HEK293 (cell line): ENCODE results near the gene CDC37L1.

ENCODE experiments used
- CTCF ChIA-PET: fragments of 350-600 bp; formaldehyde crosslinking; extraction: SDS; loops from one replicate; lab custom pipeline; 2021; ENCODE audit warnings: antibody characterized with exemption; lab: Yijun Ruan, JAX
- POLR2A ChIA-PET: fragments of 300-600 bp; formaldehyde crosslinking; extraction: SDS; loops from one replicate; lab custom pipeline; 2020; ENCODE audit warnings: antibody characterized with exemption, inconsistent platforms; lab: Yijun Ruan, JAX
- H3K27ac ChIP-seq: fragments of 200-500 bp; sonication (Bioruptor generic); 2 replicates; pipeline ENCODE4 v1.5.1; 2014; ENCODE audit warnings: low read depth, low read length, control low read depth, inconsistent platforms; ENCODE audit errors: extremely low read depth
- H3K36me3 ChIP-seq, 2 experiments: fragments of 200-500 bp in 1 of 2; sonication (Bioruptor generic) in 1 of 2; 1 replicate in 1 of 2; 2 replicates in 1 of 2; pipeline ENCODE4 v1.5.1; 2014 to 2017; ENCODE audit warnings: inconsistent platforms in 2 of 2, low read length in 2 of 2; ENCODE audit not compliant: control insufficient read depth in 2 of 2, insufficient read depth in 1 of 2
- H3K4me1 ChIP-seq: fragments of 200-500 bp; sonication (Bioruptor generic); 2 replicates; pipeline ENCODE4 v1.5.1; 2014; ENCODE audit warnings: mild to moderate bottlenecking, low read length, inconsistent platforms; ENCODE audit not compliant: control insufficient read depth, insufficient read depth
- H3K4me3 ChIP-seq: 2 replicates; pipeline ENCODE4 v1.5.1; 2011; ENCODE audit warnings: low read depth, mild to moderate bottlenecking, control low read depth, low read length, moderate library complexity
- H3K9me3 ChIP-seq: fragments of 200-500 bp; sonication (Bioruptor generic); 2 replicates; pipeline ENCODE4 v1.5.1; 2014; ENCODE audit warnings: low read depth, low read length, inconsistent platforms; ENCODE audit not compliant: control insufficient read depth, insufficient read depth
- FEZF1 ChIP-seq: fragments of 450-650 bp; formaldehyde crosslinking; IDR thresholded peaks from 2 replicates; pipeline ENCODE4 v1.5.1; 2016; ENCODE audit warnings: missing biosample characterization, missing genetic modification characterization
- REST ChIP-seq: fragments of 450-650 bp; formaldehyde crosslinking; IDR thresholded peaks from 2 replicates; pipeline ENCODE4 v1.5.1; 2016; ENCODE audit warnings: missing biosample characterization, missing genetic modification characterization
- ZNF10 ChIP-seq: fragments of 450-650 bp; formaldehyde crosslinking; IDR thresholded peaks from 2 replicates; pipeline ENCODE4 v1.5.1; 2017; ENCODE audit warnings: missing biosample characterization, missing genetic modification characterization
- ZNF146 ChIP-seq: fragments of 450-650 bp; formaldehyde crosslinking; IDR thresholded peaks from 2 replicates; pipeline ENCODE4 v1.5.1; 2016; ENCODE audit warnings: missing biosample characterization, missing genetic modification characterization
- ZNF169 ChIP-seq: fragments of 450-650 bp; formaldehyde crosslinking; IDR thresholded peaks from 2 replicates; pipeline ENCODE4 v1.5.1; 2016; ENCODE audit warnings: missing biosample characterization, missing genetic modification characterization
- ZNF175 ChIP-seq: fragments of 450-650 bp; formaldehyde crosslinking; IDR thresholded peaks from 2 replicates; pipeline ENCODE4 v1.5.1; 2016; ENCODE audit warnings: missing biosample characterization, missing genetic modification characterization
- ZNF184 ChIP-seq: fragments of 450-650 bp; IDR thresholded peaks from 2 replicates; pipeline ENCODE4 v1.5.1; 2018; ENCODE audit warnings: missing biosample characterization, mild to moderate bottlenecking, missing genetic modification characterization
- ZNF2 ChIP-seq: fragments of 450-650 bp; formaldehyde crosslinking; IDR thresholded peaks from 2 replicates; pipeline ENCODE4 v1.5.1; 2016; ENCODE audit warnings: missing biosample characterization, missing genetic modification characterization
- ZNF324 ChIP-seq: fragments of 450-650 bp; formaldehyde crosslinking; IDR thresholded peaks from 2 replicates; pipeline ENCODE4 v1.5.1; 2016; ENCODE audit warnings: missing biosample characterization, missing genetic modification characterization
- ZNF529 ChIP-seq: fragments of 450-650 bp; formaldehyde crosslinking; IDR thresholded peaks from 2 replicates; pipeline ENCODE4 v1.5.1; 2017; ENCODE audit warnings: missing genetic modification characterization, missing biosample characterization; ENCODE audit not compliant: insufficient replicate concordance
- ZNF623 ChIP-seq: fragments of 450-650 bp; formaldehyde crosslinking; IDR thresholded peaks from 2 replicates; pipeline ENCODE4 v1.5.1; 2016; ENCODE audit warnings: missing biosample characterization, missing genetic modification characterization
- ZNF624 ChIP-seq: fragments of 450-650 bp; formaldehyde crosslinking; IDR thresholded peaks from 2 replicates; pipeline ENCODE4 v1.5.1; 2017; ENCODE audit warnings: missing biosample characterization, missing genetic modification characterization
- ZNF658 ChIP-seq: fragments of 450-650 bp; formaldehyde crosslinking; IDR thresholded peaks from 2 replicates; pipeline ENCODE4; 2016; ENCODE audit warnings: missing biosample characterization, missing genetic modification characterization
- ZNF701 ChIP-seq: fragments of 450-650 bp; formaldehyde crosslinking; IDR thresholded peaks from 2 replicates; pipeline ENCODE4 v1.5.1; 2016; ENCODE audit warnings: missing biosample characterization, missing genetic modification characterization
- ZSCAN18 ChIP-seq: fragments of 450-650 bp; formaldehyde crosslinking; IDR thresholded peaks from 2 replicates; pipeline ENCODE4 v1.5.1; 2016; ENCODE audit warnings: missing biosample characterization, missing genetic modification characterization
- TF ChIP-seq, protein P1 (sequence below): fragments of 450-650 bp; formaldehyde crosslinking; IDR thresholded peaks from 2 replicates; pipeline ENCODE4 v1.5.1; 2016; ENCODE audit warnings: missing biosample characterization, missing genetic modification characterization
- TF ChIP-seq, protein P2 (sequence below): fragments of 450-650 bp; formaldehyde crosslinking; IDR thresholded peaks from 2 replicates; pipeline ENCODE4 v1.5.1; 2016; ENCODE audit warnings: missing biosample characterization, missing genetic modification characterization

Gene CDC37L1

GRCh38 chr9:4668604-4669003 is 10.8 kb upstream of the CDC37L1 start:
- TF ChIP-seq ZNF175 (tag by site-specific recombination) (no peak), ZNF529 (tag by site-specific recombination) (no peak), REST (tag by site-specific recombination) (no peak), FEZF1 (no peak), ZNF324 (no peak)
- TF ChIP-seq, protein P1, sequence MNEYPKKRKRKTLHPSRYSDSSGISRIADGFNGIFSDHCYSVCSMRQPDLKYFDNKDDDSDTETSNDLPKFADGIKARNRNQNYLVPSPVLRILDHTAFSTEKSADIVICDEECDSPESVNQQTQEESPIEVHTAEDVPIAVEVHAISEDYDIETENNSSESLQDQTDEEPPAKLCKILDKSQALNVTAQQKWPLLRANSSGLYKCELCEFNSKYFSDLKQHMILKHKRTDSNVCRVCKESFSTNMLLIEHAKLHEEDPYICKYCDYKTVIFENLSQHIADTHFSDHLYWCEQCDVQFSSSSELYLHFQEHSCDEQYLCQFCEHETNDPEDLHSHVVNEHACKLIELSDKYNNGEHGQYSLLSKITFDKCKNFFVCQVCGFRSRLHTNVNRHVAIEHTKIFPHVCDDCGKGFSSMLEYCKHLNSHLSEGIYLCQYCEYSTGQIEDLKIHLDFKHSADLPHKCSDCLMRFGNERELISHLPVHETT, result no peak
- Histone ChIP-seq H3K4me3 (no peak overlapping the region), H3K4me1 (peaks cover 5% of the 10 kb centered on the region), H3K36me3 (no peaks in the 10 kb centered on the region), H3K27ac (no peak overlapping the region), H3K9me3 (no peaks in the 10 kb centered on the region)
- POLR2A ChIA-PET, result no interaction called here
- CTCF ChIA-PET, result no interaction called here

GRCh38 chr9:4669890-4670289 is 9.5 kb upstream of the CDC37L1 start:
- no peak overlapping the region for H3K4me3 ChIP-seq
- TF ChIP-seq ZNF146 (tag by site-specific recombination), result peak; percentile 89
- no peak for TF ChIP-seq ZNF184
- TF ChIP-seq, all 188 proteins: peak for 1
- Histone ChIP-seq H3K27ac (no peak overlapping the region), H3K36me3 (no peaks in the 10 kb centered on the region), H3K4me1 (peaks cover 5% of the 10 kb centered on the region), H3K9me3 (no peaks in the 10 kb centered on the region)
- POLR2A ChIA-PET, result no interaction called here
- CTCF ChIA-PET, result interaction anchor here (2.3 kb wide), 1 partner anchor 8 kb away, joined by 6 read pairs; the partner anchor contains the start of gene PLPP6

DNA sequence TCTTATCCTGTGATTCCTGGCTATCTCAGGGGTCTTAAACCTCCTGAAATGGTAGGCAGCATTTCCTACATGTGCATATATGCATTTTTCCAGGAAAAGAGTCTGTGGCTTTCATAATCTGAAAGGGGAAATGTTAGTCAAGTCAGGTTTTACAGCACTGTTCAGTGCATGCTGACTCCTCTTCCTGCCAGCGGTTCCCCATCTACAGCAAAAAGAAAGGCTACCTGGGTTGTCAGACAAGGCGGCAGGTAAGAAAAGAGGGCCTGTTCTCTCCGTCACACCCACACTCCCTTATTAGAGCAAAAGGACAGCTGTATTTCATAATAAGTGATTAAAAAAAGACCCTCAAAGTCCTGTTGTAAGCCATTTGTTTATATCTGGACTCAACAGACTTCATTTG is 8.8 kb upstream of the CDC37L1 start:
- H3K4me1 ChIP-seq, result no peaks in the 10 kb centered on the region; the same call in 1 of the 2 replicates
- POLR2A ChIA-PET, result no interaction called here
- CTCF ChIA-PET, result interaction anchor here (0.6 to 2.3 kb wide), 2 partner anchors 9 to 317 kb away, joined by 3 to 6 read pairs; partner anchors contain the start of gene PLPP6
- no peak overlapping the region for H3K4me3 ChIP-seq
- no peaks in the 10 kb centered on the region for H3K36me3 ChIP-seq
- no peaks in the 10 kb centered on the region for H3K9me3 ChIP-seq
- TF ChIP-seq ZNF624 (tag by site-specific recombination) (no peak), ZNF2 (tag by site-specific recombination) (no peak), ZNF10 (tag by site-specific recombination) (no peak), ZNF701 (no peak), ZNF529 (tag by site-specific recombination) (no peak), ZNF623 (tag by site-specific recombination) (no peak), ZNF658 (no peak), ZSCAN18 (no peak), ZNF169 (tag by site-specific recombination) (no peak)
- TF ChIP-seq, protein P2, sequence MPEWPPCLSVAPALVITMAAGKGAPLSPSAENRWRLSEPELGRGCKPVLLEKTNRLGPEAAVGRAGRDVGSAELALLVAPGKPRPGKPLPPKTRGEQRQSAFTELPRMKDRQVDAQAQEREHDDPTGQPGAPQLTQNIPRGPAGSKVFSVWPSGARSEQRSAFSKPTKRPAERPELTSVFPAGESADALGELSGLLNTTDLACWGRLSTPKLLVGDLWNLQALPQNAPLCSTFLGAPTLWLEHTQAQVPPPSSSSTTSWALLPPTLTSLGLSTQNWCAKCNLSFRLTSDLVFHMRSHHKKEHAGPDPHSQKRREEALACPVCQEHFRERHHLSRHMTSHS (tag by site-specific recombination), result no peak
- H3K27ac ChIP-seq, result no peak overlapping the region
